NCI-H1105 (cell line): ENCODE results near the gene UMODL1.
"Not testable (repeated sequence)": the region's sequence is repeated elsewhere in the genome, so short reads cannot be mapped to it uniquely, and the experiment has no call there.

ENCODE experiments used
- DNase-seq: peaks from one replicate; lab custom pipeline; 2025; lab: John Stamatoyannopoulos, UW

The UMODL1 gene

GRCh38 chr21:42163511-42163863, 92.4 kb downstream of the UMODL1 start:
- DNase-seq: no peak

GRCh38 chr21:42164064-42164789, 93.1 kb downstream of the UMODL1 start:
- DNase-seq: peak; percentile 8

DNA sequence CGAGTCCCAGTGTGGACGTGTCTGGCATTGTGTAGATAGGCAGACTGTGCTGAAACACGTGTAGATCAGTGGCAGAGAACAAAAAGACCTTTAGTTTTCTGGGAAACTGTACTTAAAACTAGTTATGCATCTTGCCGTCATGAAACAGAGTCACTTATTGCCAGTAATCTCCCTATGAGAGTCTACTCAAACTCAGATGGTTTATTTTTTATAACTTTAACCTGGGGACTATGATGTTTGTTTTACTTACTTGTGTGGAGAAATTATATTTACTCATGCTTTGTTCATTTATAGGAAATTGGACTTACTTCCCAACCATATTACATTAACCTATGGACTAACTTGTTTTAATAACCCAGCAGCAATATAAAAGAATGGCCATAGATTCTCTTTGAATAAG, 93.7 kb downstream of the UMODL1 start:
- DNase-seq: no peak

DNA sequence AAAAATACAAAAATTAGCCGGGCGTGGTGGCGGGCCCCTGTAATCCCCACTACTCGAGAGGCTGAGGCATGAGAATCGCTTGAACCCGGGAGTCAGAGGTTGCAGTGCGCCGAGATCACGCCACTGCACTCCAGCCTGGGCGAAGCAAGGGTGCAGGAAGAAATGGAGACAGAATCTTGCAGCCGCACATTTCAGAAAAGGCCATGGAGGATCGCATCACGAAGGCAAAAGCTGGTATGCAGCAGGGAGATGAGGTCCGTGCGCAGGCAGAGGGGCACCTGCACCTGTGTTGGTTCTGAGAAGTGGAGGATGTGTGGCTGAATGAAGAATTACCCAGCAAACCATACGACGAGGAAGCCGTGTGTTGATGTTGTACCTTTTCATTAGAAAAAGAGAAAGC, 94.8 kb downstream of the UMODL1 start:
- no peak for DNase-seq

DNA sequence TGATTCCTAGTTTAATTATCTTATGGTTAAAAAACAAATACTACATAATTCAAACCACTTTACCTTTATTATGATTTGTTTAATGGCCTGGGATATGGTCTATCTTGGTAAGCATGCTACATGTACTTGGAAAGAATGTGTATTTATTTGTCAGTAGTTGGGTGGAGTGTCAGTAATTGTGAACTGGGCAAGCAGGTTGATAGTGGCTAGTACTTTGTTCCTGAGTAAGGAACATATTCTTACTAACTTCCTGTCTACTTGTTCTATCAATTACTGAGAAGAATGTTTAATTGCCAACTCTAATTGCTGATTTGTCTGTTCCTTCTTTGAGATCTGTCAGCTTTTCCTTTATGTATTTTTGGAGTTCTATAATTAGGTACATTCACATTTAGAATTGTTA, 98.6 kb downstream of the UMODL1 start:
- no peak for DNase-seq

DNA sequence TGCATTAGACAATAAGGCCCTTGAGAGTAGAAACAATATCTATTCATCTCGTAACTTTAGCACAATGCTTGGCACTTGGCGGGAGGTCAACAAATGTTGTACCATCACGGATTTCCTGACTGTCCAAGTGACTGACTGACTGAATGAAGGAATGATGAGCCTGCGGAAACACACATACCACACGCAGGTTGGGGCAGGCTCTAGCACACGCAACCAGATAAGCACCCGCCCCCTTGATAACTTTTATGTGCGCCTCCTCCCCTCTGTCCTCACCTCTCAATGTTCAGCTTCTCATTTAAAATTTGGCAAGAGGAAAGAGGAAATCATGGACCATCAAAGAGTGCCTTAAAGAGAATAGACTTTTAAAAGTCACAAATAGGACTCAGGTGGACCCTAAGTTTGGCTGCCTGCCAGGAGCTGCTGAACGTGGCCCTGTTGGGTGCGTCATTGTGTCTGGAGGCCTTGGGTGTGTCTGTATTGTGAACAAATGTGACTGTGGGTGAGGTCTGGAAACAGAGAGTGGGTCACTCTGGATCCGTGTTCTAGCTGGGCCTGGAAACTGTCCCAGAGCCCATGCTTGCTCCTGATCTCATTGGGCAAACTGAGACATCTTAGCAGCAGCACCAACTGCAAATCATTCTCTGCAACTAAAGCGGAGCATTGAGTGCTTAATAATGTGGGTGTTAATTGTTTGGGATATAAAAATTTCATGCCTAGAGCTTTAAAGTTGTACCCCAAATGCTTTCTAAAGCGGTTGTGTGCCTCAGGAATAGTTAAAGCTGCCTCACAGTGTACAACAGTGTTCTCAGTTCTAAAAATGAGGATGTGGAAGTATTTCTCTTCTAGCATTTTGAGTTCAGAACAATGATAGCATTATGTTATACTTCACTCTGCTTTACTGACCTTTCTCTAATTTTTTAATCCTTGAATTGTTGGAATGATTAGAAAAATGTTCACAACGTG, 100.3 kb downstream of the UMODL1 start:
- DNase-seq: peak; percentile 17

DNA sequence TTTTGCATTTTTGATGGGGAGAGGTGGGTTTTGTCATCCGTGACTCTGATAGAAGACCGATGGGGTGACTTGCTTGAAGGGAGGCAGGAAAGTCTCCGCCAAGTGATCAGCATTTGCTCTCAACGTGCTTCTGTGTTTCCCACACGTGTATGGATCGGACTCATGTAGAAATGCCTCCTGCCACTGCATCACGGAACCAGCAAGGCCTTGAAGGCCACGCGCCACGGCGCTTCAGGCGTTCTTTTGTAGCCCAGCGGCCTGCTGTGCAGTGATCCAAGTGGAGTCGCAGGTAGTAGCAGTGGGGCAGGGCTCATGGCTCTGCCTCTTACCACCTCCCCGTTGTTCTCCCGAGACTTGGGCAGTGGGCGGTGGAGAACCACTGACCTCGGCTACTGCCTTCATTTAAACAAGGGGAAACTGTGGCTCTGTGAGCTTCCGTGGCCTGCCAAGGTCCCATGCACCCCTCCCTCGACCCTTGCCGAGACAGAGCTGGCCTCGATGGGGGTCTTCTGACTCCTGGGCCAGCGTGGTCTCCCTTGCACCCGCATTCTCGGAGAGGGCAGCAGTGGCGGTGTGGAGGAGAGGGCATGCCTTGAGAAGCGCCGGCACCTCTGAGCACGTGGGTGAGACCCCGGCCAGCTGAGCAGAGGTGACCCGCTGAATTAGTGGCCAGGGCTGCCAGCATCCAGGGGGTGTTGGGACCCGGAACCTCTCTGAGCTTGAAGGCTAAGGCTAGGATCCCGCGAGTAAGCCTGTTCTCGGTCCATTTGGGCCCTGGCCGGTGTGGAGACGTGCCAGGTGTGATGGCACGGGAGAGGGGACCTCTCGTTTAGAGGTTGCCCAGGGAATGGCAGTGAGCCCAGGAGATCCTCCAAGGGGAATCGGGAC, 101.7 kb downstream of the UMODL1 start:
- no peak for DNase-seq

- no peak for DNase-seq
These were observed 103.1 kb downstream of the UMODL1 start for GRCh38 chr21:42174173-42174572.

- no peak for DNase-seq
These were observed 104.1 kb downstream of the UMODL1 start for GRCh38 chr21:42175110-42175710.

DNA sequence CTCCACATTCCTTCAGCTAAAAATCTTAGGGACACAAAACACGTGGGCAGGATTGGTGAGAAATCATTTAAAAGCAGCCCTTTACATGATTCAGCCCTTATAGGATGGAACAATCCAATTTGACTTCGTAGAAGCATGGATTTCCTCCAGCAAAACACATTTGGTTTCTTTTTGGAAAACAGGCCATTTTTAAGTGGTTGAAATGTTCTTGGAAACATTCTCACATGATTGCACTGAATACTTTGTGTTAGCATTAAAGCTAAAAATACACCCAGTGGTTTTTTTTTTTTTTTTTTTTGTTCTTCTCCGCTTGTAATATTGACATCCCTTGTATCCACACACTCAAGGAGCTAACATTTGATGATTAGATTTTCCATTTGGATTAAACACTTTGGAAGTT, 105.7 kb downstream of the UMODL1 start:
- no peak for DNase-seq

DNA sequence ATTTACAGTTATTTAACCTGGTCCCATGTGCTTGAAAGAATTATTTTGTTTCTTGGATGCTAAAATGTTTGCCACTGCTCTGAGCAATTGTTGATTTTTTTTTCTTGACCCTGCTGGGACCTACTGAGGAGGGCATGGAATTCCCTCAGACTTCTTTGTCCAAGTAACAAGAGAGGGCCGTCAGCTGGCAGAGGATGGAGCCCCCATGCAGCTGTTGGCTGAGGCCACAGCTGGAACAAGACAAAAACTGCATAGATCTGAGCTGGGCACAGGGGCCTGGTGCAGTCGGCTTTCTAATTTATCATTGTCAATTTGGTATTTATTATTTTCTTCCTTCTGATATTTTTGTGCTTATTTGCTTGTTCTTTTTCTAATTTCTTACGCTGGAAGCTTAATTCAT, 108.2 kb downstream of the UMODL1 start:
- no peak for DNase-seq

DNA sequence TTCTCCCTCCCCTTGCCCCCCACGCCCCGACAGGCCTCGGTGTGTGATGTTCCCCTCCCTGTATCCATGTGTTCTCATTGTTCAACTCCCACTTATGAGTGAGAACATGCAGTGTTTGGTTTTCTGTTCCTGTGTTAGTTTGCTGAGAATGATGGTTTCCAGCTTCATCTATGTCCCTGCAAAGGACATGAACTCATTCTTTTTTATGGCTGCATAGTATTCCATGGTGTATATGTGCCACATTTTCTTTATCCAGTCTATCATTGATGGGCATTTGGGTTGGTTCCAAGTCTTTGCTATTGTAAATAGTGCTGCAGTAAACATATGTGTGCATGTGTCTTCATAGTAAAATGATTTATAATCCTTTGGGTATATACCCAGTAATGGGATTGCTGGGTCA, 108.9 kb downstream of the UMODL1 start:
- not testable (repeated sequence) for DNase-seq

- DNase-seq: no peak
These were observed 111.7 kb downstream of the UMODL1 start for GRCh38 chr21:42182713-42183371.

- no peak for DNase-seq
These were observed 112.5 kb downstream of the UMODL1 start for GRCh38 chr21:42183374-42184266.

DNA sequence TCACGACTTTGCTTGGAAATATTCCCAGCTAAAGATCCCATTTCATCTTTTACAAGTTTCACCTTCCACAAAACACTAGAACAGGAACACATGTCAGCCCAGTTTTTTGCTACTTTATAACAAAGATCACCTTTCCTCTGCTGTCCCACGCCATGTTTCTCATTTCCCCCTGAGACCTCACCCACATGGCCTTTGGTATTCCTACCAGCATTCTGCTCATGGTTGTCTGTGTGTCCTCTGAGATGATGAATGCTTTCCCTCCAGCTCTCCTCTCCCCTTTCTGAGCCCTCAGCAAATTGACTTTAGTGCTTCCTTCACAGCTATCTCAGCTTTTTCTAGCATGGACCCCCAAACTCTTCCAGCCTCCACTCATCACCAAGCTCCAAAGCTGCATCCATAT, 115.5 kb downstream of the UMODL1 start:
- no peak for DNase-seq

DNA sequence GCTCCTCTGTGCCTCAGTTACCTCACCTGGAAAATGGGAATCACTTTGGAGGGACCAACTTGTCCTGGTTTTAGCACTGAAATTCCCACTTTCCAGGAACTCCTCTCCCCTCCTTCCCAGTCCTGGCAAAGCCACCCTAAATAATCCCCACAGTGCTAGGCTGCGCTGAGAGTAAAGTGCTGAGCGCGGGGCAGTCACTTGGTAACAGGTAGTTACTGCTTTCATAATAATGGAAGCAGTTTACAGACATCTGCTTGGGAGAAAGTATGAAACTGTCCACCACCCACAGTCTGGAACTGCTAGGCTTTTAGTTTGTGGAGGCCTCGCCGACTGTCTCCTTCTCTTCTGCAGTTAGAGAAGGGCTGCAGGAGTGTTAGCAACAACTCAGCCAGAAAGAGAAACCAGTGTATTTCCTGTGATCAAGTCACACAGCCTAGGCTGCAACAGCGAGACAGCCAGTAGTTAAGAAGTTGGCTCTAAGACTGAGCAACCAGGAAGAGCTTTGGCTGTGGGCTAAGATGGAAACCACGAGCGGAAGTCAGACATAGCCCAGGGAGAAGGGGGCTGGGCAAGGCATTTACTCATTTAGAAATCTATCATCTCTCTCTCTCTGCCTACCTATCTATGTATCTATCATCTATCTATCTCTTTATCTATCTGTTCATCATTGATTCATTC, 117.0 kb downstream of the UMODL1 start:
- DNase-seq: no peak

- DNase-seq: no peak
These were observed 117.5 kb downstream of the UMODL1 start for GRCh38 chr21:42188663-42189062.

DNA sequence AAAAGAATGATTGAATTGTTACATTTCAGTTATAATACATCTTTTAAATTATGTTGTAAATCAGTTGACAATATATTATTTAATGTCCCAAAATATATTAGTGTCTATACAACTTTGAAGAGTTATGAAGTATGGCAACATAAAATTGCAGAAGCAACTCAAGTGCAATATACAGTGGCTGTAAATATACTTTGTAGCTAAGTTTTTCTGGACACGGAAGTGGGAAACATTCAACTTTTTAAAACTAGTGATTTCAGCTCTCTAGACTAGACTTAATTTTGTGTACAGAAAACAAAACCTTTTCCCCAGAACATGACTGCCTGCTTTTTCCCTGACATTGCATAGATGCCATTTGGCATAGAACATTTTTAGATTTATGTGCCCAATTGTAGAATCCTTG, 118.3 kb downstream of the UMODL1 start:
- no peak for DNase-seq

DNA sequence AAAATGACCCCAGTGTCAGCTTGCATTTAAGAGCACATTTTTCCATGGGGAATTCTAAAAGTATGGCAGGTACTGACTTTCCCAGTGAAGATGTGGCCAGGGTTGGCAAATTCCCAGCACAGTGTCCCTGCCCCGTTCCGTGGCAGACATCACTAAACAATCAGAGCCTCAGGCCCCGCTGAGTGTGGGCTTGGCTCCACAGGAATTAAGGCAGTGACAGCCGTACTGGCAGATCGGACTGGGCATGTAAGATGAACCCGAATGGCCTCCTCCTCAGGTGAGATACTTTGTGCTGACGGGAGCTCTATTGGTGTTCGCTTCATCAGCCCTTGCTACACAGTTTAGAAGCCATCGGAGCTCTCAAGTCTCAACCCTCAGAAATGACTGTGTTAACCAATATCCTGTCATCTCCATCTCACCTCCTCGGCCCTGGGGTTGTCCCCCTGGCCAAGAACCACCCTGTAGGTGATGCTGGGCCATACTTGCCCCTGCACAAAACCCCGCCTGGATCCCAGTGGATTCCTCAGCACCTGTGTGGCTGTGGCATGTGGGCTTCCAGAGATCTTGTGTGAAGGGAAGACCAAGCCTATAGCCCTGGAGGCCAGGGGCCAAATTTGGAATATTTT, 118.9 kb downstream of the UMODL1 start:
- DNase-seq: no peak
